Keratinocyte (primary cell): ENCODE data around the gene ACO2.

Experiments
- CTCF ChIP-seq, 3 experiments: IDR thresholded peaks in 1 of 3; conservative IDR thresholded peaks in 1 of 3; optimal IDR thresholded peaks in 1 of 3; 2 replicates in 2 of 3; 3 replicates in 1 of 3; pipeline versions ENCODE3 to v1.5.1; 2011; ENCODE audit warnings: low read length in 3 of 3, mild to moderate bottlenecking in 3 of 3, moderate library complexity in 2 of 3, control low read depth in 1 of 3, inconsistent platforms in 1 of 3; ENCODE audit not compliant: insufficient read depth in 2 of 3; ENCODE audit errors: extremely low read depth in 1 of 3
- EZH2 ChIP-seq: IDR thresholded peaks from one replicate; pipeline ENCODE4 v1.6.1; 2012; ENCODE audit warnings: inconsistent platforms, mild to moderate bottlenecking, low read length, moderate library complexity

GRCh38 chr22:41446057-41446501 lies 22.8 kb upstream of the ACO2 start:
- no peak for TF ChIP-seq CTCF (optimal IDR thresholded peaks at IDR 0.05 in 1 of 3, IDR thresholded peaks at IDR 0.05 in 1 of 3, conservative IDR thresholded peaks at IDR 0.05 in 1 of 3; ENCODE audit: extremely low read depth in 1 of 3, insufficient read depth in 2 of 3, low read length in 3 of 3)
- TF ChIP-seq EZH2 = no peak
